Naive B cell (primary cell): ENCODE data around the gene CNTNAP5. TPM values are rescaled to one million over a fixed set of nuclear protein-coding genes. Genes with fewer than 3 reads are reported as not detected.

Experiments
- ATAC-seq, 2 donors: fragments of 150-1000 bp; cut with Tn5 transposase; 2 replicates each; pipeline ENCODE4 v1.10.0; 2021; ENCODE audit warnings: low read depth in 2 of 2, mild to moderate bottlenecking in 2 of 2, moderate library complexity in 2 of 2
- DNase-seq: peaks from one replicate; pipeline ENCODE4 v3.0.0; 2022
- H3K27ac Mint-ChIP-seq, 6 donors: one replicate each; pipeline ENCODE4 v1.8.0; 2020 to 2022; ENCODE audit warnings: mild to moderate bottlenecking in 6 of 6, mixed read lengths in 6 of 6, moderate library complexity in 5 of 6, inconsistent platforms in 2 of 6
- H3K27me3 Mint-ChIP-seq, 3 donors: one replicate each; pipeline ENCODE4 v1.8.0; 2021 to 2022; ENCODE audit warnings: mixed read lengths in 3 of 3, mild to moderate bottlenecking in 1 of 3
- H3K36me3 Mint-ChIP-seq, 2 donors: one replicate each; pipeline ENCODE4 v1.8.0; 2020 to 2022; ENCODE audit warnings: mixed read lengths in 2 of 2, inconsistent platforms in 1 of 2, mild to moderate bottlenecking in 1 of 2
- H3K4me1 Mint-ChIP-seq, 3 donors: one replicate each; pipeline ENCODE4 v1.8.0; 2020 to 2022; ENCODE audit warnings: mixed read lengths in 3 of 3, inconsistent platforms in 1 of 3, mild to moderate bottlenecking in 1 of 3, moderate library complexity in 1 of 3
- H3K4me3 Mint-ChIP-seq, 8 donors: one replicate each; pipeline ENCODE4 v1.8.0; 2020 to 2022; ENCODE audit warnings: mild to moderate bottlenecking in 8 of 8, mixed read lengths in 8 of 8, moderate library complexity in 8 of 8, inconsistent platforms in 2 of 8
- H3K9me3 Mint-ChIP-seq, 7 donors: one replicate each; pipeline ENCODE4 v1.8.0; 2020 to 2022; ENCODE audit warnings: mixed read lengths in 7 of 7, mild to moderate bottlenecking in 5 of 7, inconsistent platforms in 2 of 7, moderate library complexity in 1 of 7
- polyA plus RNA-seq, 6 donors: library from polyadenylated mRNA; unstranded; fragments of 300-500 nt; fragmentation: Illumina TruSeq; gene quantifications; one replicate each; pipeline ENCODE4 v1.2.3, GENCODE V29; 2021; ENCODE audit warnings: low read depth in 6 of 6

The CNTNAP5 gene
- polyA plus RNA-seq, 6 donors from 2014 or later: not detected

GRCh38 chr2:124081154-124081716 lies 56.1 kb downstream of the CNTNAP5 start:
- Mint-ChIP-seq H3K4me3 (no peak overlapping the region), H3K27me3 (no peaks in the 10 kb centered on the region), H3K27ac (no peak overlapping the region), H3K4me1 (no peaks in the 10 kb centered on the region), H3K9me3 (peaks cover 0 to 11% (median 4%) of the 10 kb centered on the region in 7 donors), H3K36me3 (no peaks in the 10 kb centered on the region)
- no peak for ATAC-seq
- DNase-seq: no peak

- Mint-ChIP-seq H3K27me3 (no peaks in the 10 kb centered on the region), H3K4me1 (no peaks in the 10 kb centered on the region), H3K36me3 (no peaks in the 10 kb centered on the region), H3K4me3 (no peak overlapping the region), H3K9me3 (peaks cover 0 to 12% (median 4%) of the 10 kb centered on the region in 7 donors), H3K27ac (no peak overlapping the region)
- DNase-seq: no peak
- no peak for ATAC-seq
Observed at GRCh38 chr2:124088616-124089015, 63.5 kb downstream of the CNTNAP5 start.

GRCh38 chr2:124091721-124092120 lies 66.6 kb downstream of the CNTNAP5 start:
- Mint-ChIP-seq H3K4me1 (no peaks in the 10 kb centered on the region), H3K27ac (no peak overlapping the region), H3K9me3 (peaks cover 0 to 13% (median 5%) of the 10 kb centered on the region in 7 donors), H3K36me3 (no peaks in the 10 kb centered on the region), H3K27me3 (no peaks in the 10 kb centered on the region), H3K4me3 (no peak overlapping the region)
- DNase-seq (no peak), ATAC-seq (no peak)

GRCh38 chr2:124092651-124093050 lies 67.6 kb downstream of the CNTNAP5 start:
- DNase-seq: no peak
- peaks cover 0 to 13% (median 5%) of the 10 kb centered on the region in 7 donors for H3K9me3 Mint-ChIP-seq
- no peak overlapping the region for H3K4me3 Mint-ChIP-seq
- ATAC-seq: no peak
- H3K36me3 Mint-ChIP-seq: no peaks in the 10 kb centered on the region
- H3K27me3 Mint-ChIP-seq: no peaks in the 10 kb centered on the region
- H3K27ac Mint-ChIP-seq: no peak overlapping the region
- H3K4me1 Mint-ChIP-seq: no peaks in the 10 kb centered on the region

GRCh38 chr2:124104914-124105313 lies 79.8 kb downstream of the CNTNAP5 start:
- no peak for ATAC-seq
- Mint-ChIP-seq H3K9me3 (peaks cover 0 to 2% (median 0%) of the 10 kb centered on the region in 7 donors), H3K27me3 (no peaks in the 10 kb centered on the region), H3K36me3 (no peaks in the 10 kb centered on the region), H3K27ac (no peak overlapping the region), H3K4me1 (no peaks in the 10 kb centered on the region), H3K4me3 (no peak overlapping the region)
- no peak for DNase-seq

GRCh38 chr2:124112206-124112605 lies 87.1 kb downstream of the CNTNAP5 start:
- H3K27ac Mint-ChIP-seq: no peak overlapping the region
- no peak overlapping the region for H3K4me3 Mint-ChIP-seq
- no peaks in the 10 kb centered on the region for H3K36me3 Mint-ChIP-seq
- no peak for ATAC-seq
- no peaks in the 10 kb centered on the region for H3K4me1 Mint-ChIP-seq
- H3K27me3 Mint-ChIP-seq: no peaks in the 10 kb centered on the region
- H3K9me3 Mint-ChIP-seq: peaks cover 0 to 4% (median 0%) of the 10 kb centered on the region in 7 donors
- no peak for DNase-seq

- ATAC-seq (no peak), DNase-seq (no peak)
- Mint-ChIP-seq H3K27me3 (no peaks in the 10 kb centered on the region), H3K4me1 (no peaks in the 10 kb centered on the region), H3K36me3 (no peaks in the 10 kb centered on the region), H3K27ac (no peak overlapping the region), H3K4me3 (no peak overlapping the region), H3K9me3 (peaks cover 0 to 4% (median 0%) of the 10 kb centered on the region in 7 donors)
Observed at GRCh38 chr2:124112966-124113365, 87.9 kb downstream of the CNTNAP5 start.

- no peaks in the 10 kb centered on the region for H3K27me3 Mint-ChIP-seq
- H3K9me3 Mint-ChIP-seq: peaks cover 0 to 13% (median 2%) of the 10 kb centered on the region in 7 donors
- H3K4me1 Mint-ChIP-seq: no peaks in the 10 kb centered on the region
- H3K27ac Mint-ChIP-seq: no peak overlapping the region
- no peaks in the 10 kb centered on the region for H3K36me3 Mint-ChIP-seq
- no peak overlapping the region for H3K4me3 Mint-ChIP-seq
- no peak for DNase-seq
- ATAC-seq: no peak
Observed at GRCh38 chr2:124120246-124120645, 95.2 kb downstream of the CNTNAP5 start.

GRCh38 chr2:124121106-124121505 lies 96.0 kb downstream of the CNTNAP5 start:
- Mint-ChIP-seq H3K4me1 (no peaks in the 10 kb centered on the region), H3K4me3 (no peak overlapping the region), H3K9me3 (peaks cover 0 to 13% (median 5%) of the 10 kb centered on the region in 7 donors), H3K27ac (no peak overlapping the region), H3K36me3 (no peaks in the 10 kb centered on the region), H3K27me3 (no peaks in the 10 kb centered on the region)
- DNase-seq (no peak), ATAC-seq (no peak)

- Mint-ChIP-seq H3K4me3 (no peak overlapping the region), H3K27me3 (no peaks in the 10 kb centered on the region), H3K9me3 (peaks cover 0 to 13% (median 5%) of the 10 kb centered on the region in 7 donors), H3K36me3 (no peaks in the 10 kb centered on the region), H3K4me1 (no peaks in the 10 kb centered on the region), H3K27ac (no peak overlapping the region)
- no peak for ATAC-seq
- no peak for DNase-seq
Observed at GRCh38 chr2:124121760-124122275, 96.7 kb downstream of the CNTNAP5 start.

GRCh38 chr2:124122340-124122739 lies 97.3 kb downstream of the CNTNAP5 start:
- H3K36me3 Mint-ChIP-seq: no peaks in the 10 kb centered on the region
- no peak overlapping the region for H3K27ac Mint-ChIP-seq
- DNase-seq (no peak), ATAC-seq (no peak)
- H3K27me3 Mint-ChIP-seq: no peaks in the 10 kb centered on the region
- H3K4me3 Mint-ChIP-seq: no peak overlapping the region
- peaks cover 0 to 13% (median 6%) of the 10 kb centered on the region in 7 donors for H3K9me3 Mint-ChIP-seq
- H3K4me1 Mint-ChIP-seq: no peaks in the 10 kb centered on the region

- no peak overlapping the region for H3K4me3 Mint-ChIP-seq
- H3K27me3 Mint-ChIP-seq: no peaks in the 10 kb centered on the region
- H3K36me3 Mint-ChIP-seq: no peaks in the 10 kb centered on the region
- DNase-seq (no peak), ATAC-seq (no peak)
- H3K4me1 Mint-ChIP-seq: no peaks in the 10 kb centered on the region
- no peak overlapping the region for H3K27ac Mint-ChIP-seq
- H3K9me3 Mint-ChIP-seq: peaks cover 0 to 18% (median 3%) of the 10 kb centered on the region in 7 donors
Observed at GRCh38 chr2:124131276-124131675, 106.2 kb downstream of the CNTNAP5 start.

- DNase-seq (no peak), ATAC-seq (no peak)
- Mint-ChIP-seq H3K36me3 (no peaks in the 10 kb centered on the region), H3K9me3 (peaks cover 0 to 10% (median 4%) of the 10 kb centered on the region in 7 donors), H3K27ac (no peak overlapping the region), H3K4me1 (no peaks in the 10 kb centered on the region), H3K27me3 (no peaks in the 10 kb centered on the region), H3K4me3 (no peak overlapping the region)
Observed at GRCh38 chr2:124136110-124136509, 111.0 kb downstream of the CNTNAP5 start.

- ATAC-seq (no peak), DNase-seq (no peak)
- no peaks in the 10 kb centered on the region for H3K27me3 Mint-ChIP-seq
- H3K27ac Mint-ChIP-seq: no peak overlapping the region
- no peak overlapping the region for H3K4me3 Mint-ChIP-seq
- no peaks in the 10 kb centered on the region for H3K36me3 Mint-ChIP-seq
- H3K9me3 Mint-ChIP-seq: peaks cover 0 to 8% (median 4%) of the 10 kb centered on the region in 7 donors
- H3K4me1 Mint-ChIP-seq: no peaks in the 10 kb centered on the region
Observed at GRCh38 chr2:124138076-124138475, 113.0 kb downstream of the CNTNAP5 start.
